Measurements from ENCODE around the gene DKK2.

DNA sequence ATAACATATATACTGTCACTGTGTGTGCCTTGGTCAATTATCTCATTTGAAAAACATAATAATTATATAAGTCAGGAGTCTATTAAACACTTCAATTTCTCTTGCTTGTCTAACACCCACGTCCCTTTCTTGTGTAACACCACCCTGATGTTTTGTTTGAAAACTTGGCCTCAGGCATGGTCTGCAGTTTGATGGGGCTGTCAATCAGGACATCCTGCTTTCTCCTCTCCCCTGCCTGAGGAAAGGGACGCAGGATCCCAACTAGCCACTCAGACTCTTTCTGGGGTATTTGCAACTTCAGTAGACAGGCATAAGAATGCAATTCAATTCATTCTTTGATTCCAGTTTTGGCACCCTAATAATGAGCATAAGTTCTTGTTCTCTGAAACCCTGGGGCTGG lies 48.8 kb downstream of the DKK2 start:
- TF ChIP-seq, protein P1, sequence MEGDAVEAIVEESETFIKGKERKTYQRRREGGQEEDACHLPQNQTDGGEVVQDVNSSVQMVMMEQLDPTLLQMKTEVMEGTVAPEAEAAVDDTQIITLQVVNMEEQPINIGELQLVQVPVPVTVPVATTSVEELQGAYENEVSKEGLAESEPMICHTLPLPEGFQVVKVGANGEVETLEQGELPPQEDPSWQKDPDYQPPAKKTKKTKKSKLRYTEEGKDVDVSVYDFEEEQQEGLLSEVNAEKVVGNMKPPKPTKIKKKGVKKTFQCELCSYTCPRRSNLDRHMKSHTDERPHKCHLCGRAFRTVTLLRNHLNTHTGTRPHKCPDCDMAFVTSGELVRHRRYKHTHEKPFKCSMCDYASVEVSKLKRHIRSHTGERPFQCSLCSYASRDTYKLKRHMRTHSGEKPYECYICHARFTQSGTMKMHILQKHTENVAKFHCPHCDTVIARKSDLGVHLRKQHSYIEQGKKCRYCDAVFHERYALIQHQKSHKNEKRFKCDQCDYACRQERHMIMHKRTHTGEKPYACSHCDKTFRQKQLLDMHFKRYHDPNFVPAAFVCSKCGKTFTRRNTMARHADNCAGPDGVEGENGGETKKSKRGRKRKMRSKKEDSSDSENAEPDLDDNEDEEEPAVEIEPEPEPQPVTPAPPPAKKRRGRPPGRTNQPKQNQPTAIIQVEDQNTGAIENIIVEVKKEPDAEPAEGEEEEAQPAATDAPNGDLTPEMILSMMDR (IDR thresholded peaks at IDR 0.05) = no peak
- TF ChIP-seq, protein P2, sequence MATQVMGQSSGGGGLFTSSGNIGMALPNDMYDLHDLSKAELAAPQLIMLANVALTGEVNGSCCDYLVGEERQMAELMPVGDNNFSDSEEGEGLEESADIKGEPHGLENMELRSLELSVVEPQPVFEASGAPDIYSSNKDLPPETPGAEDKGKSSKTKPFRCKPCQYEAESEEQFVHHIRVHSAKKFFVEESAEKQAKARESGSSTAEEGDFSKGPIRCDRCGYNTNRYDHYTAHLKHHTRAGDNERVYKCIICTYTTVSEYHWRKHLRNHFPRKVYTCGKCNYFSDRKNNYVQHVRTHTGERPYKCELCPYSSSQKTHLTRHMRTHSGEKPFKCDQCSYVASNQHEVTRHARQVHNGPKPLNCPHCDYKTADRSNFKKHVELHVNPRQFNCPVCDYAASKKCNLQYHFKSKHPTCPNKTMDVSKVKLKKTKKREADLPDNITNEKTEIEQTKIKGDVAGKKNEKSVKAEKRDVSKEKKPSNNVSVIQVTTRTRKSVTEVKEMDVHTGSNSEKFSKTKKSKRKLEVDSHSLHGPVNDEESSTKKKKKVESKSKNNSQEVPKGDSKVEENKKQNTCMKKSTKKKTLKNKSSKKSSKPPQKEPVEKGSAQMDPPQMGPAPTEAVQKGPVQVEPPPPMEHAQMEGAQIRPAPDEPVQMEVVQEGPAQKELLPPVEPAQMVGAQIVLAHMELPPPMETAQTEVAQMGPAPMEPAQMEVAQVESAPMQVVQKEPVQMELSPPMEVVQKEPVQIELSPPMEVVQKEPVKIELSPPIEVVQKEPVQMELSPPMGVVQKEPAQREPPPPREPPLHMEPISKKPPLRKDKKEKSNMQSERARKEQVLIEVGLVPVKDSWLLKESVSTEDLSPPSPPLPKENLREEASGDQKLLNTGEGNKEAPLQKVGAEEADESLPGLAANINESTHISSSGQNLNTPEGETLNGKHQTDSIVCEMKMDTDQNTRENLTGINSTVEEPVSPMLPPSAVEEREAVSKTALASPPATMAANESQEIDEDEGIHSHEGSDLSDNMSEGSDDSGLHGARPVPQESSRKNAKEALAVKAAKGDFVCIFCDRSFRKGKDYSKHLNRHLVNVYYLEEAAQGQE (IDR thresholded peaks at IDR 0.05) = no peak

Data from A549 (cell line).